NK-92 treated with Interleukin-12 subunit alpha and Interleukin-12 subunit beta, amount 100 ng/mL, for 24 hours (cell line): ENCODE data around the gene CHPT1.

Source experiments
- DNase-seq: peaks from one replicate; lab custom pipeline; 2025; lab: John Stamatoyannopoulos, UW

The CHPT1 gene

DNA sequence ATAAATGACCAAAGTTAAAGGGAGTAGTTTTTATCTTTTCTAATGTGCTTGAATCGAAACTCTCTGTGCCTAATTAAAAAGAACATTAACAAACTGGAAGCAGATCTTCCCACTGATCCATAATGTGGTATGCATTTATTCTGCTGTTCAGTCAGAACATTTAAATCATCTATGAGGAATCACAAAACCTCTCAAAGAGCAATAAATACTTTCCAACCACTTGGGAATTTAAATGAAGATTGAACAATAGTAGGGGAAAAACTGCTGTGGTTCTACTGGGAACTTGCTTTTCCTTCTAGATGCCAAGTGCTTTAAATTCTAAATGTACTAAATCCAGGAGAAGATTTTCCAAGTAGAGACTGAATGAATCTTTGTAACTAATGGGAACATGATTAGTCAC, 12.3 kb upstream of the CHPT1 start:
- DNase-seq, result no peak

DNA sequence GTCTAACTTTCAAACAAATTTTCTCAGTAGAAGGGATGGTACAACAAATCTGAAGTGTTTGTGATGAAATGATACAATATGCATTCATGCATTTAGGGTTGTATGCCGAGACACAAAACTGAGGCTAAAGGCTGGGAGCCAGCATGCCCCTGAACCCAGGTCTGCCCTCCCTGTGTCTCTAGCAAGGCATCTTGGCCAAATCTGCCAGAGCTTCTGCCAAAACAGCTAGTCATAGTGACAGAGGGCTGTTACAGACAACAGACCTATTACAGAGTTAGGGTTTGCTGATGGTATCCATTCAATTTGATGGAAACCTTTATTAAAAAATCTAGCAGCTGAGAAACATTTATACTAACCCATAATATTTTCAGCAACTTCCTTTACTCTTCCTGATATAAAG, 11.3 kb upstream of the CHPT1 start:
- no peak for DNase-seq

DNA sequence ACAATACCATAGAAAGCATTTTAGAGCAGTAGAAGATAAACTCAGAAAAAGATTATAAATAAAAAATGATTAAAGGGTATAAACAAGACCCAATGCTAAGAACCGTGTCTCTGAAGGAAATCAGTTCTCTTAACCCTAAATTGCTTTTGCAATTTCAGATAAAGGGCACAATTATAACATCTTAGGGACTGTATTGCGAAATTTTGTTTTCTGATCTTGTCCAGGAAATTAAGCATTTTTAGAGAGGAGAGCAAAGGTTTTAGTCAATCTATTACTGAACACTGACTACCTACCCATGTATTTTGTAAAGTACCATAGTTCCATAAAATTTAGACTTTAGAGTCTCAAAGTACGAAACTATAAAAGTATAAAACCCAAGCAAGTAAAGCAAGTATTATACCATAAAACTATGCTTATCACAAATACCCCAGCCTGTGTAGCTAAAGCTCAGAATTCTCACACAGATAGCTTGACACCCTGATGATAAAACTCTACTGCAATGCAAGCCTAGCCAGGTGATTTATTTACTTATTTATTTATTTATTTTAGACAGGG, 6.8 kb upstream of the CHPT1 start:
- DNase-seq, result no peak

DNA sequence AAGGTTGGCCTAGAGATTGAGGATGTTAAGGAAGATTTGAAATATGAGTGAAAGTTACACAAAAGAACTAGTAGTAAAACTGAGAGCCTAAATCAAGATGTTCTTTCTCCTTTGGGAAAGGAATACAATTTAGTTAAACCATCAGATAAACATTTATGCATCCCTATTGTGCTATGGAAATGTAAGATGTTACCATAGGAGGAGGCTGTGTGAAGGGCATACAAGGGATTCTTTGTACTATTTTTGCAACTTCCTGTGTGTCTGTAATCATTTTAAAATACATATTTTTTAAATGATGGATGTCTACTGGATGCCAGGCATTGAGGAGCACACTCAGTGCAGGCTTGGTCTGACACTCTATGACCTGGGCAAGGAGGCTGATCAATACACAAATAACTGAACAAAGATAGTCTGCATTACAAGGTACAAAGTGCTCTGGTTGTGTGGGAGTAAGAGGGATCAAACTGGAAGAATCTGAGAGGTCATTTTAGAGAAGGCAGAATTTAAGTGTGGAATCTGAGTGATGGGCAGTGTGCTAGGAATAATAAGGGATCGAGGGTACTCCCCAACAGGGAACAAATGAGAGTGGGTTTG, 5.8 kb upstream of the CHPT1 start:
- DNase-seq, result no peak

DNA sequence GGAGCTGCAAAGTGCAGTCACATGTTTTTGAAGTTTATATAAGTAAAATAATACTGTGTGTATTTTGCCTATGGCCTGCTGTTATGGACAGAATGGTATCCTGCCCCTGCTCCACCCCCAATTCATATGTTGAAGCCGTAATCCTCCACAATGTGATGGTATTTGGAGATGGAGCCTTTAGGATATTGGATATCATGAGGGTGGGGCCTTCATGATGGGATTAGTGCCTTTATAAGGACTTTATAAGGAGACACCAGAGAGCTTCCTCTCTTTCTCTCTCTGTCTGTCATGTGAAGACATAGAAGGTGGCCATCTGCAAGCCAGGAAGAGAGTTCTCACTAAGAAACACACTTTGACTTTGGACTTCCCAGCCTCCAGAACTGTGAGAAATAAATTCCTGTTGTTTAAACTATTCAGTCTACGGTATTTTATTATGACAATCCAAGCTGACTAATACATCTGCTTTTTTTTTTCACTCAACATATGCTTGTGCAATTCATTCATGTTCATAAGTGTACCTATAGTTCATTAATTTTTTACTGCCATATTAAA, 3.1 kb upstream of the CHPT1 start:
- no peak for DNase-seq

DNA sequence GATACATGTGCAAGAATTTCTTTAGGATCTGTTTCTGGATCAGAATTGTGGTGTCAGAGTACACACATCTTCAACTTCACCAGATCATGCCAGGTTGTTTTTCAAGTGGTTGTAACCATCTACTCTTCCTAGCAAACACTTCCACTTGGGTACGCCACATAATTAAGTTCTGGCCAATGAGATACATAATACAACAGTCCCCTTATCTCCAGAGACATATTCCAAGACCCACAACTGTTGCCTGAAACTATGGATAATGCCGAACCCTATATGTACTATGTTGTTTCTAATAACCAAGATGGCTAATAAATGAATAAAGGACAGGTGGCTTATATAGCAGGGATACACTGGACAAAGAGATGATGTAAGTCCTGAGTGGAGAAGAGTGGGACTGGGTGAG, 2.5 kb upstream of the CHPT1 start:
- DNase-seq, result no peak

DNA sequence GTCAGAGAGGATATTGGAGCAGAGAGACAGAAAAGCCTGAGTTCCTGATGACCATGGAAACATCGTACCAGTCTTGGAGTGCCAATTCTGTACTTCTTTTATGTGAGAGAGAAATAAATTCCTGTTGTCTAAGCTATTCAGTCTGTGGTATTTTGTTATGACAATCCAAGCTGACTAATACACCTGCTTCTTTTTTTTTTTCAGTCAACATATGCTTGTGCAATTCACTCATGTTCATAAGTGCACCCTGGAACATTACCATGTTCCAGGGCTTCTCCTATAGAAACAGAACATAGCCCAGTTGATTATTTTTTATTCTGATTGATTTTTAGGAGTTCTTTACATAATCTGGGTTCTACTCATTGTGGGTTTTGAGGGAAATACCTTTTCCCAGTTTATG, 1.7 kb upstream of the CHPT1 start:
- DNase-seq, result no peak

DNA sequence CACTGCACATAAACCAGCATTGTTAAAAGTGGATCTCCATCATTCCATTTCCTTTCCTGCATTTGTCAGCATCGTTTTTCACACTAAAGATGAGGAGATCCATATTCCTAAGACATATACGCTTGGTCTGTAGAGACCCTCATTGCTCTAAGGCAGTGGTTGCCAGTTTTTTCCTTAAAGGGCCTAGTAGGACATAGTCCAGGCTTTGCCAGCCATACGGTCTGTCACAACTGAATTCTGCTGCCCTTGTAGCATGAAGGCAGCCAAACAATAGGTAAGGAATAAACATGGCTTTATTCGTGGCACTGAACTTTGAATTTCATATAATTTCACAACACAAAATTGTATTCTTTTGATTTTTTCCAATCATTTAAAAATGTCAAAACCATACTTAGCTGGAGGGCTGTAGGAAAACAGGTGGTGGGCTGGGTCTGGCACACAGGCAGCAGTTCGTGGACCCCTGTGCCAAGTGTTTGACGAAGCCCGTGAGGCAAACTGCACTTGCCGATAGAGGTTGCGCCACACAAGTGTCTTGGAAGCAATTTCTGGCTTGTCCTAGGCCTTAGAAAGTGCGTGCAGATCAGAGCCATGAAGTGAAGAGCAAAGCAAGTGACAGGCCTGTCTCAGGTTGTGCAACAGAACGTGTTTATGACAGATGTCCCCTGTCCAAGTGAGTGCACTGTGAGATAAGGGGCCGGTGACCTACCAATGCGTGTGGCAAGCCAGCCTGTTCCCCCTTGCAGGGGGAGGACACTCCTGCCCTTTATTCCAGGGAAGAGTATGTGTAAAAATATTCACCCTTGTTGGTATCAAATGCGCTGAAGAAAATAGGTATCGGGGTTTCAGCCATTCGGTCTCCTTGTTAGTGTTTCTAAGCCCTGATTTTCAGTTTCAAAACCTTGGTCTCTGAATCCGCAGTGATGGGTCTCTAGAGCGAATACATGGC, 916 bp upstream of the CHPT1 start:
- DNase-seq, result no peak

DNA sequence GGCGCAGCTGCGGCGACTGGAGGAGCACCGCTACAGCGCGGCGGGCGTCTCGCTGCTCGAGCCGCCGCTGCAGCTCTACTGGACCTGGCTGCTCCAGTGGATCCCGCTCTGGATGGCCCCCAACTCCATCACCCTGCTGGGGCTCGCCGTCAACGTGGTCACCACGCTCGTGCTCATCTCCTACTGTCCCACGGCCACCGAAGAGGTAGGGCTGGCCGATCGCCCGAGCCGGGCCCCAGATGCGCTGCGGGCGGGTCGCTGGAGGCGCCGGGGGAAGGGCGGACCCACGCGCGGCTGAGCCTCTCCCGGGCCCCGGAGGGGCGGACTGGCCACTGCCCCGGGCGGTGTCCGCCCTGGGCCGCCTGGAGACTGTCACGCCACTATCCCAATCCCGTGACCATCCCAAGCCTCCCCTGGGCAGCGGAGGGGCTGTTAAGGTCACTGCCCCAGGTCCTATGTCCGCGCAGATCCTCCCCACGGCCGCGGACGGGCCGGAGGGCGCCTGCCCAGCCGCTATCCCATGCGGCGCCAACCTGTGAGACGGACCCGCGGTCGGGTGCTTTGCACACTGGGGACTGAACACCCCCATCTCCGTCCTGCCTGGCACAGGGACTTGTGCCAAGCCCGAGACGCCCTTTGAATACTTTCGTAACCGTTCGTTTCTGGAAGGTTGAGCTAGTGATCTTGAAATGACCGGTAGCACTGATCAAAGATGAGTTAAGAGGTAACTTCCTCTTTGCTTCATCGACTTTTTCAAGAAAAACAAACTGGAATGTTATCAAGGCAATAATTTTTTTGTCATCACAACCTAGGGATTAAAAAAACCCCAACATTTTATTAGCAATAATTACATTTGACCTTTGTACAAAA, 725 bp downstream of the CHPT1 start:
- DNase-seq, result no peak

DNA sequence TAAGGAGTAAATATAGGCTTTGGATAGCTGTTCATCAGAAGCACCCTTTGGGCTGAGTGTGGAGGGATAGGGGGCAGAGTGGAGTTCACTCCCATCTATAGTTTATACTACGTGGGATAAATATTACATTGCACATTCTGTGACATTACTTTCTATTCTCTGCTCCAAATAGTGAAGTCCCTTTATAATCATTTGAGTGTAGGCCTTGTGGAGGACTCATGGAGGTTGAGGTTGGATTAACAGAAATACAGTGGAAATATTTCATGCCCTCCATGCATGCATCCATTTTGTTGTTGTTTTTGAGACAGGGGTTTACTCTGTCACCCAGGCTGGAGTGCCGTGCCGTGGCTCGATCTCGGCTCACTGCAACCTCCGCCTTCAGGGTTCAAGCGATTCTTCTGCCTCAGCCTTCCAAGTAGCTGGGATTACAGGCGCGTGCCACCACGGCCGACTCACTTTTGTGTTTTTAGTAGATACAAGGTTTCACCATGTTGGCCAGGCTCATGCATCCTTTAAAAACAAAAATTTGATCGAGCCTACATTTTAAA, 1.4 kb downstream of the CHPT1 start:
- no peak for DNase-seq

DNA sequence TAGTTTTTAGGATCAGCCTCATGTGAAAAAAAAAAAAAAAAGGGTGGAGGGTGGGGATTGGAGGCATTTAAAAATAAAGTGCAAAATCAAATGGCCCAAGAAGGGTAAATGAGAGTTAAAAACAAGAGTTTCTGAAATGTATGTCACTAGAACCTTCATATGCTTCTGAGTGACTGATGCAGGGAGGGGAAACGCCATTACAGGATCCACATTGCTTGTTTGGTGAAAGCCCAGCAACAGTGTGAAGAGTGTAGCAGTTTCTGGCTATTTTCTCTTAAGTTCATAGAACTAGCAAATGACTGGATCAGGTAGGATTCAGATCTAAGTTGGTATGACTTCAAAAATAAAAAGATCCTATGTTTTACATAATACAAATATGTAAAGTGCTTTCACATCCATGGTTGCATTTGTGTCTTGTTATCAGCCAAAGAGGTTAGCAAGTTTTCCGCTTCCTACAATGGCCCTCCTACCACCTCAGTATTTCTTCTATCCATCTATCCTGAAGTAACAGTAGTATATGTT, 2.9 kb downstream of the CHPT1 start:
- DNase-seq, result no peak

DNA sequence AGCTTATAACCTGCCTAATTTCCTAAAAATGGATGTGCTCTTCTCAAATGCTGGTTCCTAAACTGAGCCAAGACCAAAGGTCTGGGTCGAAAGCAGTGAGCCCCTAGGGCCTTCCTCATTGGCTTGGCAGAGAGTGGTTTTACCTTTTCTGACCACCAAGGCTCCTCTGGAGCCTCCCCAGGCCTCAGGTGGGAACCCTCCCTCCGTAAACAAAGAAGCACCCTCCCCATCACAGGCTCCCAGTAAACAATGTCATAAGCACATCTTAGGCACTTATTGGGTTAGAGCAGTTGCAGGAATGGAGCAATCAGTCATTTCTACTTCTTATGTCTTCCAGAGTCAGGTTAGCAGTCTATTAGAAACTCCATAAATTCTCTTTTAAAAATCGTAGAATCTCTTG, 6.0 kb downstream of the CHPT1 start:
- DNase-seq, result no peak

DNA sequence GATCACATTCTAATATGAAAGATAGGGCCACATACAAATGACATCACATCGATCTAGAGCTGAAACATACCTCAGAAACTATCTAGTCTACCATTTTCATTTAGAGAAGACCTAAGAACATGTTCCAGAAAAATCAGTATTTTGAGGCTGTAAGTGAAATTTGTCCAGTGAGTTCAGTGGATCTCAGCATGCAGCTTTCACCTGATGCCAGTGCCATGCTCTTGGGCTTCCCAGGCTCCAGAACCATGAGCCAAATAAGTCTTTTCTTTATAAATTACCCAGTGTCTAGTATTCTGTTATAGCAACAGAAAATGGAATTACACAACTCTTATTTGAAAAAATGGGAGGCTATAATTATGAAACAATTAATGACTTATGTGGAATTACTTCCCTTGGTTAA, 9.0 kb downstream of the CHPT1 start:
- DNase-seq, result no peak

DNA sequence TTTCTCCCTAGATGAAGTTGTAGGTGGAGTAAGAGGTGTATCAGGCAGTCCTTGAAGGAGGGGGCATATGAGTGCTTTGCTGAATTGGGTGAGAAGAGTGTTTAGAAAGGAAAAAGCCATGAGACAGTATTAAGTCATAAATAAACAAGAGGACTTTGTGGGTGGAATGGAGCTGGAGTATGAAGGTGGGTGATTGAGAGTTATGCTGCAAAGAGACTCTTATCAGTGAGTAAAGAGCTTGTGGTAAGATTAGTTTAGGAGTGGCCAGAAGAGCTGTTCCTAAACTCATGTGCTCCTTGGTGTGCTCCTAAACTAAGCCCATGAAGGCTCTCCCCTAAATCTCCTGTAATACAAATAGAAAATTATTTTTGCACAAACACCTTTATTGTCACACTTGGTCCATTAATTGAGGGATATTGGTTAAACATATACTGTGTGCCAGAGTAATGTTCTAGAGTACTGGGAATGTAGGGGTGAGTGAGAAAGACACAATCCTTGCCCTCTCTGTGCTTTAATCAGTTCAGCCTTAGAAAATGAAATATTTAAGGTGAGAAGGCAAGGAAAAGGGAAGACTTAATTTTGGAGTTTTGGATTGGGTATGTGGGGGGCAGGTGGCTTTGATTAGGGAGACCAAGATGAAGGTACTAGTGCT, 9.8 kb downstream of the CHPT1 start:
- no peak for DNase-seq

DNA sequence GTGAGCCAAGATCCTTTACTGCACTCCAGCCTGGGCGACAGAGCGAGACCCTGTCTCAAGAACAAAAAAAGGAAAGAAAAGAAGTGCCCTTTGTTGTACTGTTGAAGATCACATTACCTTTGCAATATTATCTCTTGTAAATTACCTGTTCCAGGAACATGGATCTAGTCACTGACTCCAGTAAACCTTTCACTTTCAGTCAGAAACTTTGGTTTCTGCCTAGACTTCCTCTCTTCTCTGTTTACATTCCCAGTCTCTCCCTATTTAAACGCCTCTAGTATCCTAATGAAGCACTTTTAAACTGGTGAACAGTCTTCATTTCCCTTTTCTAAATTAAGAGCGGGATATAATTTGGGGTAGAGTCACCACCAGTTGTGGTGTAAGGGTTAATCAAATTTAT, 12.8 kb downstream of the CHPT1 start:
- no peak for DNase-seq

DNA sequence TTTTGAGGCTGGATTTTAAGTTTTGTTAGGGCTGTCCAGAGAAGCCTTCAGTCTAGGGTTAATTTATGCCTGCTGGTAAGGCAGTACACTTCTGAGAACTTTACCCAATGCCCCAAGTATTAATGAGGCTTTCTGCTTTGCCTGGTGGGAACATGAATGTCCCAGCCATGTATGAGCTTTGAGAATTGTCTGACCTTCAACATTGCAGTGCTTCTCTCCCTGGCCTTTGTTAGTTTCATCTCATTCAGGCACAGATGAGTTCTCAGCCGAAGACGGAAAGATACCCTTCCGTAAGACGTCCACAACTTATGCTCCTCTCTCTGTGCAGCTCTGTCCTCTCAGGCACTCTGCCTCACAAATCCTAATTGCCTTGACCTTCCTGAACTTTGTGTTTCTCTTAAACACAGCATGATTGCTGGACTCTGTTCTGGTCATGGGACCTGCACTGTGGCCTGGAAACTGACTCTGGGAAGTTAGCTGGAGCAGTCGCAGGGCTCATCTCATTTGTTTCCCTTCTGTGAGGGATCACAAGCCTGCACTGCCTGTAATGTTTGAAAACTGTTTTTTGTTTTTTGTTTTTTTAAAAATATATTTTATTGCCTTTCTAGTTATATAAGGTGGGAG, 15.7 kb downstream of the CHPT1 start:
- no peak for DNase-seq

DNA sequence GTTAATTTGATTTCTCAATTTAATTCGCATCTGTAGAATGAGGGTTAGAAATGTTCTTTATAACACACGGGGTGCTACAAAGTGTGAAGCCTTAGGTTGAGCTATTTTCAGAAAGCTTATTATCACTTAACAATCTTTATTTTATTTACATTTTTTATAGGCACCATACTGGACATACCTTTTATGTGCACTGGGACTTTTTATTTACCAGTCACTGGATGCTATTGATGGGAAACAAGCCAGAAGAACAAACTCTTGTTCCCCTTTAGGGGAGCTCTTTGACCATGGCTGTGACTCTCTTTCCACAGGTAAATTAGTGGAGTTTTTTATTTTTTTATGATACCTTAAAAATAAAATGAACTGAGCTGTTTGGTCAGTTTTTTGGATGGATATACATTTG, 16.5 kb downstream of the CHPT1 start:
- no peak for DNase-seq

DNA sequence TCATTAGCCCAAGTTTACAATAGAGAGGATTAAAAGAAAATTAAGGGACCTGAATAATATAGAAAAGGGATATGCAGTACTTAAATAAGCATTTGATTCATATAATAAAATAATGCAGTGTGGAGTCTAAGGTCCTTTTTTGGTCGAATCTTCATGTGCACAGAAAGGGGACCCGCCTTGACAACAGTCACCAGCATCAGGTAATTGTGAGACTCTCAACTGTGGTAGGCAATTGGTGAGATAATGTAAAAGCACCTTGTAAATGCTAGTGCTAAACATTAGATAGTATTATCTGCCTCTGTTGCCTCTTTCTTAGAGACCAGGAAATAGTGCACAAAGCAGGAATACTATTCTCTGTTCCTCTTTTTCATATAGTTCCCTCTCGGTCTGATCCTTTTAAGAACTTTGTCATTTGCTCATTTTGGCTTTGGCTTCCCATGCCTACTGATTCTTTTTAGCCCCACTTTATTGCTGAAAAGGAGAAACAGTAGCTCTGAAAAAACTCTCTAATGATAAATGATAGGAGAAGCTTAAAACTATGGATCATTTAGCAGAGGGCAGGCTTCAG, 17.5 kb downstream of the CHPT1 start:
- DNase-seq, result no peak

DNA sequence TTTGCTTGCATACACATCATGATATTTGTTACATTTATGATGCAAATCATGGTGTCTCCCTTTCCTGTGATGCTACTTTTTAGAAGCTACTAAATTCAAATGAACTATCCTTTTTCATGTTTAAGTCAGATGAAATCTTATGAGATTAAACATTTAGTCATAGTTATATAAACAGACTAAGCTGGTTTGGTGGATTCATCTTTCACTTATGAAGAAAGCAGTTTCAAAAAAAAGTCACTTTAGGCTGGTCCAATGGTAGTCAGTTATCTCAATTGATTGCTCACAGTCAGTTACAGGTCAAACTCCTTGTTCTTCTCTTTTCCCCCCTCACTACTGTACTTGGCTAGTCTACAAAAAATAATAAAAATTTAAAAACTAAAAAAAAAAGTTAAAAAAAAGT, 22.1 kb downstream of the CHPT1 start:
- no peak for DNase-seq

DNA sequence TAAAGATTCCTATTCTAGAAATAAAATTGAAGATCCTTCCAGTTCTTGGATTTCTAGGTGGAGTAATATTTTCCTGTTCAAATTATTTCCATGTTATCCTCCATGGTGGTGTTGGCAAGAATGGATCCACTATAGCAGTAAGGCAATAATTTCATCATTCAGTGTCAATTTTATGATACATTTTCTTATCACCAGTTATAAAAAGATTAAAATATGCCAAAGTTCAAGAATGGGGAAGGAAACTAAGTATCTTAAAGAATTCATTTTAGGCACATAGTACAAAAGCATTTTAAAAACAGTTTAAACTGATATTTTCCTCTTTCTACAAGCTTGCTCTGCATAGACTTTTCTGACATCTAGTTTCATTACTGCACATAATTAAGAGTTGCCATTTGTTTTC, 22.7 kb downstream of the CHPT1 start:
- no peak for DNase-seq
